GM18909 (cell line): ENCODE data around the gene SOAT1.
"Not testable (repeated sequence)": the region's sequence is repeated elsewhere in the genome, so short reads cannot be mapped to it uniquely, and the experiment has no call there.

Experiments
- ATAC-seq: cut with Tn5 transposase; IDR thresholded peaks from one replicate; pipeline ENCODE4 v1.9.1; 2021; ENCODE audit warnings: mild to moderate bottlenecking; ENCODE audit not compliant: unreplicated experiment, poor library complexity

The SOAT1 gene

DNA sequence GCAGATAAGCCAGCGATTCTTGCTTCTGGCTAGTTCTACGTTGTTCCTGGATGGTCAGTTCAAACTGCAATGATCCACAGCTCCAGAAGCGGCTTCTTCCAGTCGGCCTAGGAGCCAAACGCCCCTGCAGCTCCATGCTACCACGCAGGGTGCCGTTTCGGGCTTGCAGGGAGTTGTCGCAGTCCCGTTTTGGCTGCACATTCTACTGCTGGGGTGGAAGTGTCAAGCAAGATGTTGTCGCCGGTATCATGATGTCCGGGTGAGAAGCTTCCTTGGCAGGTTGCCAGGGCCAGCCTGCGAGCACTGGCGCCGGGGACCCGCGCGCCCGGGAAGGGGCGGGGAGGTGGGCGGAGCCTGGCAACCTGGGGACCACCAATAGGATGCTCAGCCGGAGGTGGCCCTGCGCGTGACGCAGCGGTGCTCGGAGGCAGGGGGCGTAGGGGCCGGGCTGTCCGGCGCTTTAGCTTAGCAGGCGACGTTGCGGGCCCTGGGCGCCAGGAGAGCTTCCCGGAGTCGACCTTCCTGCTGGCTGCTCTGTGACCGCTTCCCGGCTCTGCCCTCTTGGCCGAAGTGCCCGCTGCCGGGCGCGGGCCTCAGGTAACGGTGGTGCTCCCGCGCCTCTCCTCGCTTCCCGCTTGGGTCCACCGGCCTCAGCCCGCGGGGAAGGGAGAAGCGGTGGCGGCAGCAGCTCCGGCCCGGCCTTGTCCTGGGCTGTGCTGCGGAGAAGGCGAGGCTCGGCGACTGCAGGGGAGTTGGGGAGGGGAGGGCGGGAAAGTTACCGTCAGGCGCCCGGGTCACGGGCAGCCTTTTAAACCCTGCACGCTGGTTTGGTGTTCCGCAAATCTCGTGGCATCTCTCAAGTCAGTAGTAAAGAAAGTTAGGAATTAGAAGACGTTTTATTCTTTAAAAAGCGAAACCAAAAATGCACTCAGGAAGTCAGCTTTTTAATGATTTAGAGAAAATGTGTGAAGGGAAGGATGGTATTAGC is at the start of gene SOAT1:
SOAT1 (plus strand) TSS at position 458 of the 988 bp plus-strand sequence. CDS start 8,888 bp downstream, outside the sequence.
- ATAC-seq: peak; percentile 96

DNA sequence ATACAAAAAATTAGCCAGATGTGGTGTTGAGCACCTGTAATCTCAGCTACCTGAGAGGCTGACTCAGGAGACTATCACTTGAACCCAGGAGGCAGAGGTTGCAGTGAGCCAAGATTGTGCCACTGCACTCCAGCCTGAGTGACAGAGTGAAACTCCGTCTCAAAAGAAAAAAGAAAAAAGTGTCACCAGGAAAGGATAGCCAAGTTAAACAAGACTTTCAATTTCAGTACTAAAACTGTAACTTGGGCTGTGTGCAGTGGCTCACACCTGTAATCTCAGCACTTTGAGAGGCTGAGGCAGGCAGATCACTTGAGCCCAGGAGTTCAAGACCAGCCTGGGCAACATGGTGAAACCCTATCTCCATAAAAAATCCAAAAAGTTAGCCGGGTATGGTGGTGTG is 48.2 kb upstream of the SOAT1 start:
- not testable (repeated sequence) for ATAC-seq

GRCh38 chr1:179247923-179248322 is 45.7 kb upstream of the SOAT1 start:
- no peak for ATAC-seq

DNA sequence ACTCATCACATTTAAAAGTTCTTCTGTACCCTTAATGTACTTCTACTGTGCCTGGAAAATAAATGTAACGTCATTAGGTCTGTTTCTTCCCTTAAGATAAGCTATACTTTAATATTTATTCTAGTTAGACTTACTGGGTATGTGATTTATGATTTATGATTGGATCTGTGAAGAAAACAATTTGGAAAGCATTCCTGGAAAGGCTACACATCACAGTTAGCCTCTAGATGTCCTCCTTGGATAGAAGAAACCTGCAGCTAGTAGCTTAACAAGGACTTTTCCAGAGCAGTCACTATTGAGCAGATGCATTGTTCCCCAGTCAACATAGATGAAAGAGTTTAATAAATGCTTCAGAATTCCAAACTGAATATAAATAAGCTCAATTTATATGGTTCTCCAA is 41.9 kb upstream of the SOAT1 start:
- ATAC-seq: no peak

DNA sequence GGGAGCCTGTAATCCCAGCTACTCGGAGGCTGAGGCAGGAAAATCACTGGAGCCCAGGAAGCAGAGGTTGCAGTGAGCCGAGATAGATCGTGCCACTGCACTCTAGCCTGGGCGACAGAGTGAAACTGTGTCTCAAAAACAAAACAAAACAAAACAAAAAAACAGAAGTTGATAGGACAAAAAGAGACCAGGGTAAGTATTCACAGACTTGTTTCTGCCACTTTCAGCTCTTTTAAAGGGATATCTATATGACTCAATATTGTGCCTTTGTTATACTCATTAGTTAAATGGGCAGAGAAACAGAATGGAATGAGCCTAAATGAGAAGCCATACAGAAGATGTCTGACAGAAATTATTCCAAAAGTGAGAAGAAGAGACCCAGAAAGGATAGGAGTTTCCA is 41.0 kb upstream of the SOAT1 start:
- ATAC-seq: no peak

DNA sequence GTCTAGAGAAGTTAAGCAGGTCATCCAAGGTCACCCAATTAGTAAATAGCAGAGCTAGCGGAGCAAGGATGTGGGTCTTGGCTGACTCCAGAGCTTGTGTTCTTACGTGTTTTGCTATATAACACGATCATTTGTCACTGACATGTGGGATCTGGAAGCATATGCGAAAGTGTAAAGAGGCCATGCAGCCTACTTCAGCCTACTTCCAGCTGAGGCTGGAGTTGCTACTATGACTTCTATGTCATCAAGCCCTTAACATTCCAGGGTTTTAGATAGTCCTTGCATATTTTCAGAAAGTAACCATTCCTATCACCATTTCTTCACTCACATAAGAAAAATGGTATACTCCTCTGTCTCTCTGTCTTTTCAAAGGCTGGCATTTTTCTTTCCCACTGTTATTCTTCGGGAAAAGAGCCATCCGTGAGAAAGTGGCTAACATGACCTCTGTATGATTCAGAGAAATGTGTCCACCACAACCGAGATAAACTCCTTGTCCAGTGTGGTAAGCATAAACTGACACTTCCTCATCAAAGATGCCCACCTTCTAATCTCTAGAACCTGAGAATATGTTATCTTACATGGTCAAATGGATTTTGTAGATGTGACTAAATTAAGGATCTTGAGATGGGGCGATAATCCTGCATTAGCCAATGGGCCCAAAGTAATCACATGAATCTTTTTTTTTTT is 40.2 kb upstream of the SOAT1 start:
- no peak for ATAC-seq

GRCh38 chr1:179262183-179262582 is 31.4 kb upstream of the SOAT1 start:
- no peak for ATAC-seq

GRCh38 chr1:179263121-179263520 is 30.5 kb upstream of the SOAT1 start:
- no peak for ATAC-seq

GRCh38 chr1:179264507-179264906 is 29.1 kb upstream of the SOAT1 start:
- no peak for ATAC-seq

- ATAC-seq: no peak
Observed at GRCh38 chr1:179269071-179269470, 24.5 kb upstream of the SOAT1 start.

- ATAC-seq: not testable (repeated sequence)
Observed at GRCh38 chr1:179274424-179274823, 19.2 kb upstream of the SOAT1 start.

DNA sequence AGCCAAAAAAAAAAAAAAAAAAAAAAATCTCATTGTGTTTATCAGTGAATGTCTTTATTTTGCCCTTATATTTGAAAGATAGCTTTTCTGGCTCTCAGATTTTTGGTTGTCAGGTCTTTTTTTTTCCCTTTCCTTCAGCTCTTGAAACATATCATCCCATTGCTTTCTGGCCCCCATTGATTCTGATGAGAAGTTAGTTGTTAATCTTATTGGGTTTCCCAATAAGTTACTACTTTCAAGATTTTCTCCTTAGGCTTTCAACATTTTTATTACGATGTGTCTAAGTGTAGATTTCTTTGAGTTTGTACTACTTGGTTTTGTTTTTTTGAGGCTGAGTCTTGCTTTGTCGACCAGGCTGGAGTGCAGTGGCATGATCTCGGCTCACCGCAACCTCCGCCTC is 14.7 kb upstream of the SOAT1 start:
- ATAC-seq: no peak

- ATAC-seq: no peak
Observed at GRCh38 chr1:179283992-179284391, 9.6 kb upstream of the SOAT1 start.

DNA sequence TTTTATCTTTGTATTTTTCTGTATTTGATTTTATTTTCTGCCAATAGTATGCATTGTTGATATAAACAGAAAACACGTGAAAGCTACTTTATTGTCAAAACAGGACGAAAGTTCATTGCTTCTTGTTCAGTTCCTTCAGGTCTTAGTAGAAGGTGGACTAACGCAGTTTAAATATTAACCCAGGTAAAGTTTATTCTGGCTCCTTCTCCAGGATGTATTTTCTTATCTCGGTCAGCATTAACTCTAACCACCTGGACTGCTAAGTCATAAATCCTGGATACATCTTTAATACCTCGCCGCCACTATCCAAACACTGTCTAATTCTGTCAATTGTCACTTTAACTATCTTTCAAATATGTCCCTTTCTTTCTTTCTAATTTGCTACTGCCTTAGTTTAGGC is 5.7 kb upstream of the SOAT1 start:
- no peak for ATAC-seq

- no peak for ATAC-seq
Observed at GRCh38 chr1:179288977-179289376, 4.6 kb upstream of the SOAT1 start.

DNA sequence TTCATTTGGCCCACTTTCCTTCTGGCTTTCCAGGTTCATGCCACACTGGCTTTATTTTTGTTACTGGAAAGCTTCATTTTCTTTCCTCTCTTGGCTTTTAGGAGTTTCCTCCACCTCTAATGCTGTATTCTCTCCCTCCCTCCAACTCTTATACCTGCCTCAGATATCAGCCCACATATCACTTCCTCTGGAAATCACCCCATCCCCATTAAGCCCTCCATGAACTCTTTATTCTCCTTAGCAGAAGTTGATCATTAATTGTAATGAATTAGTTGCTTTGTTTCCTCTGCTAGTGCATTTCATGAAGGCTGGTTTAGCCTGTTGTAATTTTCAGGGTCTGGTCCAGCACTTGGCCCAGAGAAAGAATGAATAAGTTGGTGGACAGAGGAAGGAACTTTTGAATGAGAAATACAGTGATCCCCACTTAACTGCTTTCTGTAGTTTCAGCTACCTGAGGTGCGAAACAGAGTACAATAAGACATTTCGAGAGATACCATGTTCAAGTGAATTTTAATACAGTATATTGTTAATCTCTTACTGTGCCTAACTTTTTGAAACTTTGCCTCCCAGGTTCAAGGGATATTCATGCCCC is 1.7 kb downstream of the SOAT1 start:
- no peak for ATAC-seq

GRCh38 chr1:179296356-179297104 is 2.9 kb downstream of the SOAT1 start:
- no peak for ATAC-seq

- ATAC-seq: no peak
Observed at GRCh38 chr1:179297105-179297378, 3.4 kb downstream of the SOAT1 start.

DNA sequence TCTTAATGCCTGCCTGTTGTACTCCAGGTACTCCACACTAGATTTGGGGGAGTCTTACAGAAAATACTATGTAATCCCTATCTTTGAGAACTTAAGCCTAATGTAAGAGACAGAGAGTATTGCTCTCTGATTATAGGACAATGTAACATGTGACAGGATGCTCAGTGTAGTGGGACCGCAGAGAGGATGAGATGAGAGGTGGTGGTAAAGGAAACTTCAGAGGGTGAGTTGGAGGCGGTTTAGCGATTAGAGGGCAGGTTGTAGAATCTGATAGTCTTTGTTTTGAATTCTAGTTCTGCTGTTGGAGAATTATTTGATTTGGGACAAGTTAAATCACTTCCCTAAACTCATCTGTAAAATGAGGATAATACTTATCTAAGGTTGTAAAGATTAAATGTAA is 5.4 kb downstream of the SOAT1 start:
- peak; percentile 85 for ATAC-seq

DNA sequence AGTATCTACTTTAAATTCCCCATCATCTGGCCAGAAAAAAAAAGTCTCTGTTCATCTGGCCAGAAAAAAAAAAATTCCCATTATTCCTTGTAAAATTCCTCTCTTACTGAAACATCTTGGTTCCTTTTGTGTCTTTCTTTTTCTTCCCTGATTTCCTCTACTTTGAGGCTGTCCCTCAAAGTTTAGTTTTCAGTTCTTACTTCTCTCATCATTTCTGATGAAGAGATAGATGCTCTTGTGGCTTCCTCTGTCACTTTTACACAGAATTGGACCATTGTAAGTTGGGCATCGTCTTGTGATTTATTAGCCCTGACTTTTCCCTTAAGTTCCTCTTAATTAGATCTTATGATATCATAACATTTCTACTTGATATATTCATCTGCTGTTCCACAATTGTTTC is 6.5 kb downstream of the SOAT1 start:
- ATAC-seq: no peak

- ATAC-seq: no peak
Observed at GRCh38 chr1:179302070-179302469, 8.5 kb downstream of the SOAT1 start.
